ENCODE results near the gene ATP2C2. TPM values are rescaled to one million over a fixed set of nuclear protein-coding genes. Genes with fewer than 3 reads are reported as not detected.
A peak's percentile ranks its signal among the peaks of the same experiment; 100 is the strongest.

ATP2C2 gene
- total and polyA plus RNA-seq, 2 of the 8 experiments (the other 6 are each of a cell fraction or from before 2014, with no cell fraction given) = 1.2 to 2.8 TPM

GRCh38 chr16:84436196-84436595 lies 67.9 kb downstream of the ATP2C2 start:
- no peak overlapping the region for H2AK5ac ChIP-seq (ENCODE audit: low read depth, low read length)
- POLR2A ChIA-PET (ENCODE audit: partially characterized antibody) = interaction anchor here (0.7 kb wide), 1 partner anchor 69 kb away, joined by 4 read pairs; no protein-coding TSS in a partner anchor
- peak overlapping the region; percentile 8 for H4K91ac ChIP-seq (replicated peaks; ENCODE audit: insufficient read length, low read length)
- H3K18ac ChIP-seq (ENCODE audit: extremely low read depth, low read length) = no peak overlapping the region
- DNase-seq (ENCODE audit: low read depth in 1 of 2, low spot score in 2 of 2) (no peak), FAIRE-seq (no peak)
- no peaks in the 10 kb centered on the region for H4K20me1 ChIP-seq (replicated peaks in 1 of 2; ENCODE audit: control insufficient read depth in 1 of 2, insufficient read depth in 2 of 2, low read length in 2 of 2)
- H3K27ac ChIP-seq (ENCODE audit: low read depth, low read length) = no peak overlapping the region
- no peak overlapping the region for H2AFZ ChIP-seq (ENCODE audit: low read length)
- no peaks in the 10 kb centered on the region for H3K79me2 ChIP-seq (ENCODE audit: control insufficient read depth in 1 of 2, insufficient read depth in 2 of 2, low read length in 2 of 2)
- H2BK120ac ChIP-seq (replicated peaks; ENCODE audit: low read depth, low read length) = no peak overlapping the region
- no peak overlapping the region for H2BK15ac ChIP-seq (ENCODE audit: low read length)
- H2BK20ac ChIP-seq (ENCODE audit: low read length) = no peak overlapping the region
- H3K9ac ChIP-seq (replicated peaks in 1 of 4; ENCODE audit: extremely low read depth in 1 of 4, low read depth in 3 of 4, low read length in 3 of 4) = no peak overlapping the region
- no peak overlapping the region for H3K4ac ChIP-seq (replicated peaks; ENCODE audit: insufficient read length, low read depth, low read length)
- H2BK12ac ChIP-seq (ENCODE audit: low read depth, low read length) = no peak overlapping the region
- no peak overlapping the region for H3K14ac ChIP-seq (ENCODE audit: insufficient read length)
- 88% methylated on average over 10 of the region's 10 CpGs; no CpG with 5 or more reads in 1 of the 2 experiments for WGBS, 2 experiments (ENCODE audit: extremely low coverage in 1 of 2, insufficient coverage in 1 of 2, insufficient read length in 1 of 2, insufficient replicate concordance in 2 of 2, low coverage in 1 of 2, low lambda C conversion rate in 2 of 2, missing lambda C conversion rate in 1 of 2)
- H4K8ac ChIP-seq (ENCODE audit: extremely low read depth, insufficient read depth, low read length) = no peak overlapping the region
- H3K23me2 ChIP-seq (ENCODE audit: low read depth, low read length) = no peaks in the 10 kb centered on the region
- H3K79me1 ChIP-seq (ENCODE audit: low read depth, low read length) = no peaks in the 10 kb centered on the region
- no peaks in the 10 kb centered on the region for H3K9me3 ChIP-seq (ENCODE audit: insufficient read depth in 2 of 2, low read depth in 1 of 2, low read length in 1 of 2)
- H4K5ac ChIP-seq (ENCODE audit: insufficient read length, low read depth, low read length) = no peak overlapping the region
- no peaks in the 10 kb centered on the region for H3K27me3 ChIP-seq (replicated peaks in 1 of 4; ENCODE audit: control insufficient read depth in 3 of 4, extremely low read depth in 1 of 4, insufficient read depth in 3 of 4, low read length in 3 of 4)
- H3K23ac ChIP-seq (ENCODE audit: insufficient read length) = no peak overlapping the region
- no peak overlapping the region for H3K56ac ChIP-seq (replicated peaks; ENCODE audit: insufficient read length, low read depth, low read length)
- H3K4me3 ChIP-seq (ENCODE audit: extremely low read depth in 1 of 4, insufficient read depth in 2 of 4, low read depth in 3 of 4, low read length in 4 of 4) = no peak overlapping the region
- CTCF ChIA-PET (ENCODE audit: partially characterized antibody) = interaction anchor here (1.2 to 1.3 kb wide), 2 partner anchors 38 to 43 kb away, joined by 3 read pairs; no protein-coding TSS in a partner anchor
- H2BK5ac ChIP-seq (ENCODE audit: low read depth, low read length) = no peak overlapping the region
- no peaks in the 10 kb centered on the region for H3K4me1 ChIP-seq (replicated peaks in 1 of 4; ENCODE audit: control insufficient read depth in 3 of 4, insufficient read depth in 4 of 4, low read length in 3 of 4)
- H3K4me2 ChIP-seq (ENCODE audit: insufficient read depth in 1 of 2, low read depth in 2 of 2, low read length in 2 of 2) = no peak overlapping the region
- no peaks in the 10 kb centered on the region for H3K36me3 ChIP-seq (ENCODE audit: control insufficient read depth in 2 of 4, insufficient read depth in 4 of 4, low read length in 3 of 4)
- TF ChIP-seq YY1 (IDR thresholded peaks at IDR 0.05; ENCODE audit: low read depth, low read length) (no peak), ZNF274 (IDR thresholded peaks at IDR 0.05; ENCODE audit: borderline replicate concordance, extremely low read depth, low read length) (no peak), RAD21 (IDR thresholded peaks at IDR 0.05 in 1 of 2, conservative IDR thresholded peaks at IDR 0.05 in 1 of 2; ENCODE audit: low read depth in 2 of 2, low read length in 2 of 2) (no peak), CTCF (IDR thresholded peaks at IDR 0.05; ENCODE audit: control extremely low read depth in 1 of 3, insufficient read depth in 1 of 3, low read depth in 1 of 3, low read length in 3 of 3) (no peak), PHF8 (conservative IDR thresholded peaks at IDR 0.05; ENCODE audit: low read depth, low read length) (no peak), CHD1 (IDR thresholded peaks at IDR 0.05; ENCODE audit: low read depth, low read length) (no peak), RFX5 (IDR thresholded peaks at IDR 0.05; ENCODE audit: borderline replicate concordance, low read depth, low read length) (no peak), SRF (IDR thresholded peaks at IDR 0.05; ENCODE audit: low read depth, low read length) (no peak), CBX8 (IDR thresholded peaks at IDR 0.05; ENCODE audit: borderline replicate concordance, low read depth, low read length) (no peak)
- TF ChIP-seq, protein P1, sequence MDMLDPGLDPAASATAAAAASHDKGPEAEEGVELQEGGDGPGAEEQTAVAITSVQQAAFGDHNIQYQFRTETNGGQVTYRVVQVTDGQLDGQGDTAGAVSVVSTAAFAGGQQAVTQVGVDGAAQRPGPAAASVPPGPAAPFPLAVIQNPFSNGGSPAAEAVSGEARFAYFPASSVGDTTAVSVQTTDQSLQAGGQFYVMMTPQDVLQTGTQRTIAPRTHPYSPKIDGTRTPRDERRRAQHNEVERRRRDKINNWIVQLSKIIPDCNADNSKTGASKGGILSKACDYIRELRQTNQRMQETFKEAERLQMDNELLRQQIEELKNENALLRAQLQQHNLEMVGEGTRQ (IDR thresholded peaks at IDR 0.05; ENCODE audit: low read length) = no peak

All from H1 (cell line).